ENCODE results near the gene CEPT1.

- no peak for TF ChIP-seq CTCF (IDR thresholded peaks at IDR 0.05; ENCODE audit: low read depth, low read length)
- TF ChIP-seq EZH2phosphoT487 (IDR thresholded peaks at IDR 0.05; ENCODE audit: low read depth): no peak
Measured at GRCh38 chr1:111205714-111206050, 65.7 kb downstream of the CEPT1 start.
